LHCN-M2 (cell line): ENCODE results near the gene PRSS35. TPM values are rescaled to one million over a fixed set of nuclear protein-coding genes. Genes with fewer than 3 reads are reported as not detected.
"Not testable (repeated sequence)": the region's sequence is repeated elsewhere in the genome, so short reads cannot be mapped to it uniquely, and the experiment has no call there.

Experiments used
- DNase-seq: peaks from one replicate; pipeline ENCODE4 v3.0.0-alpha.2; 2012; ENCODE audit warnings: low read depth
- polyA plus RNA-seq: library from polyadenylated mRNA; unstranded; fragments of >200 nt; gene quantifications from one replicate; pipeline ENCODE4 v1.2.1, GENCODE V29; 2012; ENCODE audit warnings: missing spikeins
- total RNA-seq: library from RNA; depleted of rRNA; stranded (reverse); fragments of >200 nt; gene quantifications from 2 replicates; pipeline ENCODE4 v1.2.3, GENCODE V29; 2014; rRNA removed

PRSS35 gene
- total RNA-seq: 0.40 TPM in 1 of 2 replicates, not detected in the other
- 0.16 TPM for polyA plus RNA-seq

GRCh38 chr6:83511901-83512681 is at the start of gene PRSS35:
TSS of gene PRSS35 (plus strand) at chr6:83512534. CDS start at chr6:83523442, 10,908 bp downstream.
- DNase-seq: peak; percentile 30

DNA sequence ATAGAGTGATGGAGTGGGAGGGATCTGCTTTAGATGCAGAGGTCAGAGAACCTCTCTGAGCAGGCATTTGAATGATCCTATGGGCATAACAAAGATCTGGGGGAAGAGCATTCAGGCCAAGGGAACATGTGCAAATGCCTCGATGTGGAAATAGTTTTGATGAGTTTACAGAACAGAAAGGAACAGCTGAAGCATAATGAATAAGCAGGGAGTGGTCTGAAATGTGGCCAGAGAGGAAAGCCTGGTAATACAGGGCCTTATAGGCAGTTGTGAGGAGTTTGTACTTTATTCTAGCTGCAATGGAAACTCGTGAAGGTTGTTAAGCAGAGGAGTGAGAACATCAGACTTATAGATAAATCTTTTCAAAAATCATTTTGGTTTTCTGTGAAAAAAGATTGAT is 48.4 kb upstream of the PRSS35 start:
- peak; percentile 95 for DNase-seq

- no peak for DNase-seq
These were observed 47.8 kb upstream of the PRSS35 start for GRCh38 chr6:83464381-83465140.

DNA sequence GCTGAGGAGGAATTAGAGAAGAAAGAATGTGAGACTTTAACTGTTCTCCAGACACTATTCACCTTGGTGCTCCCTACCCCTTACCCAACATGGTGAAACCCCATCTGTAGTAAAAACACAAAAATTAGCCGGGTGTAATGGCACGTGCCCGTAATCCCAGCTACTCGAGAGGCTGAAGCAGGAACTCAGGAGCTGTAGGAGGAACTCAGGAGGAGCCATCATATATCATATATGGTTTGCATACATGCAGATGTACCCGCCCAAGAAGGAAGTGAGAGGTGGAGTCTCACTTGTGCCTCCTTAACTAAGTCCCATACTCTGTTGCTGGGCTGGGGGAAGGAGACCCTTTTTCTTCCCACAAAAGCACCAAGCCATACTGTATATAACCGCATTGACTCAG is 46.0 kb upstream of the PRSS35 start:
- no peak for DNase-seq

DNA sequence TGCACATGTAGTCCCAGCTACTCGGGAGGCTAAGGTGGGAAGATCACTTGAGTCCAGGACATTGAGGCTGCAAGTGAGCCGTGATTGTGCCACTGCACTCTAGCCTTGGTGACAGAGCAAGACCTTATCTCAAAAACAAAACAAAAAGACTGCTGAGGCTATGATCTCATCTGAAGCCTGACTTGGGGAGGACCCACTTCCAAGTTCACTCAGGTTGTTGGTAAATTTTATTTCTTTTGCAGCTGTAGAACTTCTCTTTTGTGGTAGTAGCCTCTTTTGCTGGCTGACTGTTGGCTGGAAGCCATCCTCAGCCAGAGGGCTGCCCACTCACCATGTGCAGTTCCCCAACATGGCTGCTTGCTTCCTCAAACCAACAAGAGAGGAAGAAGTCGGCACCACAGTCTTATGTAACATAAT is 44.7 kb upstream of the PRSS35 start:
- DNase-seq: no peak

- no peak for DNase-seq
These were observed 42.3 kb upstream of the PRSS35 start for GRCh38 chr6:83470001-83470400.

- no peak for DNase-seq
These were observed 41.7 kb upstream of the PRSS35 start for GRCh38 chr6:83470587-83470986.

DNA sequence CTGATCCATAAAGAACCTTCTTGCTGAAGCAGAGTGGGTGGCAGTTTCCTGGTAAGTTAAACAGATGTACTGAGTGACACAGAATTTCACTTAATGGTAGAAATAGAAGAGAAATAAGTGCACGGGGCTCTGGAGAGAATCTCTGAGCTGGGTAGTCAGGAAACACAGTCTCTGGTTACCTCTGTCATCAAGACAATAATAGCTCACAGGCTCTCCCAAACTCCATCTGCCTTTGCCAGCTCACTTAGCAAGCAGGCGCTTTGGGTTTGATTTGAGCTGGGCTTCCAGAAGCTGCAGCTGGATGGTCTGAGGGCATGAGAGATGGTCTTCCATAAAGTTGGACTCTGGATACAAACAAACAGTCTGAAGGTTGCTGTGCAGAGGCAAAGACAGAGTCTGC is 39.6 kb upstream of the PRSS35 start:
- DNase-seq: no peak

GRCh38 chr6:83474309-83474708 is 38.0 kb upstream of the PRSS35 start:
- peak; percentile 74 for DNase-seq

DNA sequence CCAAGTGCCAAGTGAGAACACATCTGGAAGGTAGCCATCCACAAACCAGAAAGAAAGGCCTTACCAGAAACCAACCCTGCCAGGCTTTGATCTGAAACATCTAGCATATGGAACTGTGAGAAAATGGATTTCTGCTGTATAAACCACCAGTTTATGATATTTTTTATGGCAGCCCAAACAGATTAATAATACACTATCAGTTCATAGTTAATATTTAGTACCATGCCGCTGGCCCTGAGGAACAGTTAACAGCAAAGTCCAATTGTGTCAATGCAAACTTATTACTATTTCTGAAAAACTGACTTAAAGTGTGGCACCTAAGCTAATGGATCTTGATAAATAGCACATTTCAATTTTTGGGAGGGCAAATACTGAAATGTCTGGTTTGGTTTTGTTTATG is 35.4 kb upstream of the PRSS35 start:
- no peak for DNase-seq

GRCh38 chr6:83479389-83479788 is 32.9 kb upstream of the PRSS35 start:
- no peak for DNase-seq

DNA sequence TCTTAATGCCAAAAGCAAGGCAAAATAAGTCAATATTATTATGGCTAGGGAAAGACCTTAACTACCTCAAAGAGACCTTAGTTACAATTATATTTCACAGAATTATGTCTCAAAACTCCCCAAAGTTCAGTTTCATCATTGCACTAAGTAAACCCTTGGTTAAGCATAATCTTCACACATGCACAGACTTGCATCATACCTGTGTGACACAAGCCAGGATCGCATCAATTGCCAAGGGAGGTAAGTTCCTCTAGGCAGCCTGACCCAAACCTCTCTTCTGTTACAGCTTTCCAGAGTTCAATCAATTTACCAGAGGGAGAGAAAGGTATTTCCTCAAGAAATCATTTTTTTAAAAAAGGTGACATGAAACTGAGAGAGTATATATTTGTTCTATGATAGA is 31.9 kb upstream of the PRSS35 start:
- DNase-seq: no peak

GRCh38 chr6:83481938-83482337 is 30.4 kb upstream of the PRSS35 start:
- DNase-seq: not testable (repeated sequence)

DNA sequence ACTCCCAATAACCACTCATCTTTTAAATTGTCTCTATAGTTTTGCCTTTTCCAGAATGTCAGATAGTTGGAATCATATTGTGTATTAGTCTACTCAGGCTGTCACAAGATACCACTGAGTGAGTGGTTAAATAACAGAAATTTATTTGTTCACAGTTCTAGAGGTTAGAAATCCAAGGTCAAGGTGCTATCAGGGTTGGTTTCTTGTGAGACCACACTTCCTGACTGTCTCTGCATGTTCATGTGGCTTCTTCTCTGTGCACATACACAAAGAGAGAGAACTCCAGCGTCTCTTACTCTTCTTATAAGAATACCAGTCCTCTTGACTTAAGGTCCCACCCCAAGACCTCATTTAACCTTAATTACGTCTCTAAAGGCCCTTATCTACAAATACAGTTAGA is 23.9 kb upstream of the PRSS35 start:
- no peak for DNase-seq

DNA sequence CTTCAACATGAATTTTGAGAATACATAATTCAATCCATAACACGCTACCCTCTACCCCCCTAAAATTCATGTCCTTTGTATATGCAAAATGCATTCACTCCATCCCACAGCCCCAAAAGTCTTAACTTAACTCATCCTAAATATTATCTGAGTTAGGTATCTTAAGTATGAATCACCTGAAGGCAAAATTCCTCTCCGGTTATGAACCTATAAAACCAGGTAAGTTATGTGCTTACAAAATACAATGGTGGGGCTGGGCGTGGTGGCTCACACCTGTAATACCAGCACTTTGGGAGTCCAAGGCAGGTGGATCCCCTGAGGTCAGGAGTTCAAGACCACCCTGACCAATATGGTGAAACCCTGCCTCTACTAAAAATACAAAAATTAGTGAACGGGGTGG is 23.5 kb upstream of the PRSS35 start:
- DNase-seq: no peak

DNA sequence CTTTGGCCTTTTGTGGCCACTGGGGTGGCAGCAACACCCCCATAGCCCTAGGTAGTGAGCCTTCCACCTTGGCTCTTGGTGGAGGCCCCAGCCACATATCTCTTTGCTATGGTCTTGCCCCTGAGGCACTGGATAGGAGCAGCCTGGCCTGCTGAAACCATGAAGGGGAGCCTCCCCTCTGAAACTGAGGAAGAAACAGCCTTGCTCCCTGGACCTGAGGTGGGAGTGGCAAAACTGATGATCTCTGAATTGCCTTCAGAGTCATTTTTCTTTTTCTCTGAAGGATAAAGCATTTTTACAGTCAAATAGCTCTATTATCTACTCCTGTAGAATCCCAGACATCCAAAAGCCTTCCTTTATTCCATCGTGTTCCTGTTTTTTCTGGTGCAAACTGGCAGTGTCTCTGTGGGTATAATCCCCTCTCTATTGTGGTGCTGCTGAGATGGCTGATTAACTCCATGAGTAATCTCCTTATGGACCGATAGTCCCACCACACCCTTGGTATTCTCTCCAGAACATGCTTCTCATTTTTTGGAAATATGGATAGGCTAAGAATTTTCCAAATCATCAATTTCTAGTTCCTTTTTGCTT is 22.0 kb upstream of the PRSS35 start:
- no peak for DNase-seq

DNA sequence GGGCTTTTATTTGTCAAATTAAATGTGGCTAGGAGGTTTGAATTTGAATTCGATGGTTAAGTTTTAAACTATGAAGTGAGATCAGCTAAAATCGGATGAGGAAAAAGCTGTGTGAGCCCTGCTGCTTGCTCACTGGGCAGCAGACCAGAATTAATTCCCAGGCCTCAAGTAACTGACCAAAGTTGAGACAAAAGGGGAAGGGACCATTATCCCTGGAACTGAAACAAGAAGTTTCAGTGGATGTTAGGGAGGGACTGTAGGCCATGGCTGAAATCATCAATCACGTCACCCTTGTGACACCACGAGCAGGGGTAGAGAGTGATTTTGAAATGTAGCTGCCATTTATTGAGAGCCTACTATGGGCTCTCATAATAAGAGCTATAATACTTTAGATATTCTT is 7.0 kb upstream of the PRSS35 start:
- no peak for DNase-seq

DNA sequence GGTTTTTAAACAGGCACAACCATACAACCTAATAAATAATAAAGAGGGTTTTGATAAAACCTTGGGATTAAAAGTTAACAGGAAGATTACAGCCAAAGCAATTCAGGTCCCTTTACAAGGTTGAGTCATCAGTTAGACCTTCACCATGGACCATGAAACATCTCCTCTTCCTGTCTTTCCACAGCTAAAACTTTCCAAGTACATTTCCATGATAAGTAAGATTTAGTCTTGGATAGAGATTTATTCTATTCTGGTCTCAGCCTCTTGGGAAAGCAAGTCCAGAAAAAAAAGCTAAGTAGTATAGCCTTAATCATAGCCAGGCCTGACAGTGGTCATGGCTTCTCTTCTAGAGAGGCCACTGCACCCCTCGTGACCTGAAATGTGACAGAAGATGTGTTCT is 2.9 kb upstream of the PRSS35 start:
- no peak for DNase-seq

DNA sequence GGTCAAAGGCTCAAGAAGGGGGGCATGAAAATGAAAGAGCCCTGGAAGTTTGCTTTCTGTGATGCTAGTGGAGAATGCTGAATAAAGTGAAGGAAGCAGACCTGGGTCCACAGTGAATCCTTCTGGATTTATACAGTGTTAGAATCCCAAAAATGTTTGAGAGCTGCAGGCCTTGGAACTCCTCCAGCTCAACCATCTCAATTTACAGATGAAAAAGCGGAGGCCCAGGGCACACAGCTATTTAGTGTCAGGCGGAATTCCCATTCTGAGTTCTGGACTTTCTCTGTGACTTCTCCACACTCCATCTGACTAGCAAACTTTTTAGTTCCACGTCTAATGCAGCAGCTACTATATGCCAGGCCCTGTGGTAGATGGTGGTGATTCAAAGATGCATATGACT is 1.5 kb upstream of the PRSS35 start:
- no peak for DNase-seq

DNA sequence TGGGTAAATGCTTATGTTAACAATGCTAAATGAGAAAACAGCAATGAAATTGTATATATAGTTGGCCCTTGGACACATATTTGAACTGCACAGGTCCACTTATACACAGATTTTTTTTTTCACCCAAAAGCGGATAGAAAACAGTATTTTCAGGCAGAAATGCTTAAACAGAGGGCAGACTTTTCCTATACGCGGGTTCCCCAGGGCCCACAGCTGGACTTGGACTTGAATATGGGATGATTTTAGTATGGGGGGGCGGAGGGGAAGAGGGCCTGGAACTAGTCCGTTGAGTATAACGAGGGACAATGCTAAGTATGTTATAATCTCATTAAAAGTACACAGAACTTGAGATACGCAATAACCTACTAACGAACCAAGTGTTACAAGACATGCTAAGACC is 1.1 kb upstream of the PRSS35 start:
- no peak for DNase-seq

DNA sequence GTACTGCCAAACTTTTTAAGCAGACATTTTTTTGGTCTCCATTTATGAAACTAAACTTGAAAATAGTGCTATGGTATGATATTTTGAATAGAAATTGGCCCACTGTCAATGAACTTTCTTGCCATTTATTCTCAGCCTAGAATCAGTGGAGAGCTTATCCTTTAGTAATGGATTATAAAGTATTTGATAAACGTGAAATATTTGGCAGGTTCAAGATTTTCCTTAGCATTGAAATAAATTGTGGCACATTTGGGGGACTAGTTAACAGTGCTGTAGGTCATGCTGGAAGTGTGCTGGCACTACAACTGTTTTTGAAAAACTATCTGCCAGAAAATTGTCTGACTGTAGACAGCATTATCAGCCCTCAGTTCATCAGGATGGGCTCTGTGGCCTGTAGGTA is 2.1 kb downstream of the PRSS35 start:
- no peak for DNase-seq

DNA sequence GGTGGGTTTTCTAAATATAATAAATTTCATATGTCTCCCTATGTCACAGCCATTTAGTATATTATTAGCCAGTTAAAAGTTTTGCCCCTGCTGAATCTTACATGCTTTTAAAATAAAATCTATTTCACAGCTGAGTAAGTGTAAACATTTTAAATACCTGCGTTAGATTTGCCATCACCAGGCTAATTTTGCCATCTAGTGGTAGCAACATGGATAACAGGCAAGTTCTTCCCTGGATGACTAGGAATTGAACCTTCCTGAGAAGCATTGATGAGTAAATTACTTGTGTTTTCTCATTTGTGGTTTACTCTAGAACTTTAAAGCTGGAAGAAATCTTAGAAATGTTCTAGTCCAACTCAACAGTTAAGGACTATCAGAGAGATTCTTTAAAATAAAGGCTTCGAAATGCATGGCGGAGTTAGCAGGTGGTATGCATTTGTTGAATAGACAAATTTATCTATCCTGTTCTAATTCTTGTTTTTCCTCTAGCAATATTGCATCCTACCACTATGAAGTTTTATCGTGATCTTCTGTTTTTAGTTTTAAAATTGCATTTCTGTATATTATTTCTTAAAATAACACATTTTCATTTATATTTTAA is 2.6 kb downstream of the PRSS35 start:
- DNase-seq: peak; percentile 57
